Activated T-helper 1 cell treated with Interleukin-2 at 50 U/mL for 16 hours (primary cell): ENCODE measurements around the gene TOGARAM1.

ENCODE experiments used
- DNase-seq: peaks from one replicate; pipeline ENCODE4 v3.0.0-alpha.2; 2020; ENCODE audit warnings: low read depth

Gene TOGARAM1

DNA sequence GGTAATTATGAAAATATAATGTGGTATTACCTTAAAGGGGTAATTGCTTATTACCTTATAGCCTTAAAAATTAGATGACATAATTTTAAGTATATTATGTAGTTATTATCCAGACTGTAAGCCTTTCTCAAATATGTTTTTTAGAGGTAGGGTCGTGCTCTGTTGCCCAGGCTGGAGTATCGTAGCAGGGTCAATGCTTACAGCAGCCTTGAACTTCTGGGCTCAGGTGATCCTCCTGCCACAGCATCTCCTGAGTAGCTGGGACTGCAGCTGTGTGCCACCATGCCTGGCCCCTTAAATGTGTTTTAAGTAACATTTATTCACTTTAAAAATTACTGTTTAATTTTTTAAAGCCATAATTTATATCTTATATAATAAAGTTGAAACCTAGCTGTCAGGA, 132.3 kb downstream of the TOGARAM1 start:
- DNase-seq: no peak

DNA sequence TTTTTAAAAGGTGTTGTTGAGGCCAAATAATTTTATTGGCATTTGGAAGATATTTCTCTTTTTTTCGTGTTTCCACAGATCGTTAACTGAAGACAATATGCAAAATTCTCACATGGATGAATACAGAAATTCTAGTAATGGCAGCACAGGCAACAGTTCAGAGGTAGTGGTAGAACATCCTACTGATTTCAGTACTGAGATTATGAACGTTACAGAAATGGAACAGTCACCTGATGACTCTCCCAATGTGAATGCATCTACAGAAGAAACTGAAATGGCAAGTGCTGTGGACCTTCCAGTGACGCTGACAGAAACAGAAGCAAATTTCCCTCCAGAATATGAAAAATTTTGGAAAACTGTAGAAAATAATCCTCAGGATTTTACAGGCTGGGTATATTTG, 133.2 kb downstream of the TOGARAM1 start:
- no peak for DNase-seq

DNA sequence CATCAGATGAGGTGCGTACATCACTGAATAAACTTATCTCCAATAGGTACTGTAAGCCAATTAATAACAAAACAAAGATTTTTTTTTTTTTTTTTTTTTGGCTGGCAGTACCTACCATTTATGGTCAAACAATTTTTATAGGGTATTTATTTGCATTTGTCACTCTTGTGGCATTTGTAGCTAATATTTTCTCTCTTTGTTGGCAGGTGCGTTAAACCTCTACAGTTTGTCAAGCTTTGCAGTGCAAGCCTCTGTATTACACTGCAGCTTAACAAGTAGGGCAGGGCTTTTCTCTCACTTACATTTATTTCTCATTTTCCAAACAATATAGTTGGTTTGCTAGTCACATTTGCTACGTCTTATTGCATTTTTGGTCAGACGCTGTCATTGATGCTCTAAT, 134.2 kb downstream of the TOGARAM1 start:
- no peak for DNase-seq

DNA sequence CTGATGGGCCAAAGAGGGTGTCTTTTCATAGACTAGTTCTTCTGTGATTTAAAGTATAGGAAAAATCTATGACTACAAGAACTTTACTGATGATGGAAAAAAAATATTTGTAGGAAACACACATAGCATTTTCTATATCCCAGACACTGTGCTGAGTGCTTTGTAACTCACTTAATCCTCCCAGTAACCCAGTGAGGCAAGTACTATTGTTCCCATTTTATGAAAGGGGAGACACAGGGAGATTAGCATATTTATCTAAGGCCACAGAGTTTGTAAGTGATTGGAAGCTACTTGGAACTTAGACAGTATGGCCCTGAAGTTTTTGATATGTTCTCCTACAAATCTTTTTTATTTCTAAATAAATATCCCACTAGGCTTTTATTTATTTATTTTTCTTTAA, 141.8 kb downstream of the TOGARAM1 start:
- no peak for DNase-seq

DNA sequence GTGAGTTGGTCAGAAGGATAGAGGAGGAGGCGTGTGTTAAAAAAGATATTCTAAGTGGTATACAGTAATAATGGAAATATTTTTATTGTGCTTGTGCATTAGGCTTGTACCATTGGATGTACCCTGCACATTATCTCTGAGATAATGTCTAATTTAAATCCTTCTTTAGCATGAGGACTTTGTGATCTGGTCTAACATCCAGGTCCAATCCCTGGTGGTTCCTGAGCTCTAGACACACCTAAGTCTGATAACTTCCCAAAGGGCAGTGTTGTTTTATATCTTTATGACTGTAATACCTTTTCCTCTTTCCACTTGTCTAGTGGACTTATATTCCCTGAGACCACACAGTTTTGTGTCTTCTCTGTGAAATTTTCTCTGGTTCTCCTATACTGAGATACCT, 142.6 kb downstream of the TOGARAM1 start:
- DNase-seq: no peak

DNA sequence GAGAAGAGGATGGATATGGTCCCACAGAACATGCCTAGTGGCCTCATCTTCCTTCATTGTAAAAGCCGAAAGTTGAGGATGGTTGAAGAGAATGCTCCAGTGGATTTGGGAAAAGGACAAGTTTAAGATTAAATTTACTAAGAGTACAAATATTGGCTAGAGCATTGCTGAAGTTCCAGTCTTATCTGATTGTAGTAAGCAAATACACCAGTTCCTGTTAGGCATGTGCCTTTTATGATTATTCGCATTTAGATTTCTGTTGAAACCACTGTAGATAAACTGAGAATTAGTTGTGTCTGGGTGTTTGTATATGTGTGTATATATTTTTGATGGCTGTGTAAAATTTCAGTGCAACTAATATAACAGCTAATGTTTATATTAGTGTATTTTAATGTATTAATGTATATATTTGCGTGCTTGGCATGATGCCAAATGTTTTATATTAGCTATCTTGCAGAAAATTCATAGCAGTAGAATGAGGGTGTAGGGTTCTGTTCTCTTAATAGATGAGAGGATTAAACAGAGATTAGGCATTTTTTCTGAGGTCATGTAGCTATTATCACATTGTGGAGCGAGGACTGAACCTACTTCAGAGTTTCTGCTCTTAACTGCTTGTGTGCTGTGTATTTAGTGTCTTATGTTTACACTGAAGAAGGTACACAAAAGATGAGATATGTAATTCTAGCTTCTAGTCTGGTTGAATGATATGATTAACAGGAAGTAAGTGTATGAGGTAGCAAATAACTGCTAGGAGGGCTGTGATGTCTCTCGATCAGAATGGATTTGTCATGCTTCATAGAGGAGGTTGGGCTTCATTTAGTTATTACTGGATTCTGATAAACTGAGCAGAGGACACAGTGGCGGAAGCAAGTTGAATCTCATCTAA, 151.1 kb downstream of the TOGARAM1 start:
- no peak for DNase-seq

DNA sequence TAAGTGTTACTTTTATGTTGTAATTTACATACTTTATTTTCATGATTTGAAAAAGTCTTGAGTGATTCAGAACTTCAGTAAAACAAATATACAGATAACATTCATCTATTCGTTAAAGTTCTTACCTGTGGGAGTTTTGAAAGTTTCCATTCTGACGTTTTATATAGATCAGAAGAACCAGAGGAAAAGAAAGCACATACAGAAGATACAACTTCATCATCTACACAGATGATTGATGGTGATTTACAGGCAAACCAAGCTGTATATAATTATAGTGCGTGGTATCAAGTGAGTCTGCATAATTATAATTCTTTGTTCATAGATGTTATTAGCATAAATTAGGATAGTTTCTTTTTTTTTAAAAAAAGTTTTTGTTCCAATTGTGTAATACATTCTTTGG, 152.3 kb downstream of the TOGARAM1 start:
- no peak for DNase-seq

DNA sequence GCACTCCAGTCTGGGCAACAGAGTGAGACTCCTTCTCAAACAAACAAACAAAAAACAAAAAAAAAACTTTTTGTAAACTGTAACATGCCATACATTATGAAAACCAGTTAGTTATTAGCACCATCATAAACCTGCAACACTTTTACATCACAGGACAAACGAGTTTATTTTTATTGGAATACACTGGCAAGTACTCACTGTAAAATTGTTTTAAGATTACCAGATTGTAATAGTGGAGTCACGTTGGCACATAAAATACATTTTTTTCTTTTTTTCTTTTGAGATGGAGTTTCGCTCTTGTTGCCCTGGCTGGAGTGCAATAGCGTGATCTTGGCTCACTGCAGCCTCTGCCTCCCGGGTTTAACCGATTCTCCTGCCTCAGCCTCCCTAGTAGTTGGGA, 156.6 kb downstream of the TOGARAM1 start:
- DNase-seq: no peak

DNA sequence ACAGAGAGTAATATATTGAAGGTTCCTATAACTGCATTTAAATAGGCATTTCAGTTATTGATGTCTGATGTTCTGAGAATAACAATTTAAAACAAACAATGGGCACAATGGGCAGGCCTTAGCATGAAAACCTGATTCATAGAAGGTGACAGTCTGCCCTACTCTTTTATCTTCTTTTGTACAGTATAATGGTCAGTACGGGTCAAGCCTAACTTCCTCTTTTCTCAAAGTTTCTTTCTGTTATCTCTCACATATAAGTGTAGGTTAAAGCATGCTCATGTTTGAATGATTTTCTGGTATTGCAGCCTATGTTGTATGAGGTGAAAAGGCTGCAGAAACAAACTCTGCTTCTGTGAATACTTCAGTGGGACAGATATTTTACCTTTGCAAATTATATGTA, 158.1 kb downstream of the TOGARAM1 start:
- DNase-seq: no peak

DNA sequence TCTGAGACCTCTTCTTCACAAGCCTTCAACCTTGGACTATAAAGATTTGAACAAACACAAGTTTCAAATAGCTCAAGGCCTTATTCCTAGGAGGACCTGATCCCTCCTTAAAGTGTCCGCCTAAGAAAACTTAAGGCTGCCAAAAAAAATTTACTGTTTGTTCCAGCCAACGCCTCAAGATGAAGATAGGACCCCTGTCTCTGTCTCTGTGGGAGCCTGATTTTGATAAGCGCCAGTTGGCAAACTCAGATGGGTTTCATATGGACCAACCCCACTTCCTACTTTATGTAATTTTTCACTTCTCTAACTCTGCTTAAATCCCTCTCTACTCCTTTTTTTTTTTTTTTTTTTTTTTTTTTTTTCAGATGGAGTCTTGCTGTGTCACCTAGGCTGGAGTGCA, 161.3 kb downstream of the TOGARAM1 start:
- no peak for DNase-seq
